Osteocyte (in vitro differentiated cells): ENCODE results near the gene MDGA2. TPM values are rescaled to one million over a fixed set of nuclear protein-coding genes. Genes with fewer than 3 reads are reported as not detected.

Experiments
- DNase-seq: peaks from one replicate; pipeline ENCODE4 v3.0.0; 2021; ENCODE audit warnings: mixed read lengths; ENCODE audit not compliant: unreplicated experiment; ENCODE audit errors: extremely low spot score
- H3K27ac Mint-ChIP-seq: one replicate; pipeline ENCODE4 v1.8.0; 2021; ENCODE audit warnings: mild to moderate bottlenecking, mixed read lengths; ENCODE audit not compliant: unreplicated experiment
- H3K27me3 Mint-ChIP-seq: one replicate; pipeline ENCODE4 v1.8.0; 2021; ENCODE audit warnings: mixed read lengths; ENCODE audit not compliant: unreplicated experiment
- H3K36me3 Mint-ChIP-seq: one replicate; pipeline ENCODE4 v1.8.0; 2021; ENCODE audit warnings: mixed read lengths; ENCODE audit not compliant: unreplicated experiment
- H3K4me1 Mint-ChIP-seq: one replicate; pipeline ENCODE4 v1.8.0; 2021; ENCODE audit warnings: mixed read lengths; ENCODE audit not compliant: unreplicated experiment
- H3K4me3 Mint-ChIP-seq: one replicate; pipeline ENCODE4 v1.8.0; 2021; ENCODE audit warnings: mild to moderate bottlenecking, moderate library complexity, mixed read lengths; ENCODE audit not compliant: unreplicated experiment
- H3K9me3 Mint-ChIP-seq: one replicate; pipeline ENCODE4 v1.8.0; 2021; ENCODE audit warnings: mixed read lengths; ENCODE audit not compliant: unreplicated experiment
- CTCF ChIP-seq: fragments of 200-600 bp; sonication (generic); IDR thresholded peaks from 2 replicates; pipeline ENCODE4 v1.5.0; 2021; ENCODE audit warnings: antibody characterized with exemption, mild to moderate bottlenecking, moderate library complexity
- total RNA-seq: library from RNA; stranded (reverse); gene quantifications from 2 replicates; pipeline ENCODE4 v1.2.1, GENCODE V29; 2021

MDGA2 gene
- total RNA-seq, 1 donor from 2014 or later = 0.19 TPM

DNA sequence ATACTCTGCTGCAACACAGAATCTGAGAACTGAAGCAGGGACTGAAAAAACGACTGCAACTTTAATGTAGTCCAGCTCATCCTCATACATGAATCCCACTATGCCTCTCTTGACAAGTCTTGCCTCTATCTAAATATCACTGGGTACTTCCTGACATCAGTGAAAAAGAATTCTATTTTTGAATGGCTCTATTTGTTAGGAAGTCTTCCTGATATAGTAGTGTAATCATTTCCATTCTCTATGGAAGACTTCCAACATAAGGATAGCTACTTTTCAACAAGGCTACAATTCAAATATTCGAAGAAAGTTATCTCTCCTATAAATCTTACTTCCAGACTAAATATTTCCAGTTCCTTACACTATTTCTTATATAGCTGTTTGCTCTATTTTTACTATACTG lies 167.5 kb downstream of the MDGA2 start:
- H3K4me3 Mint-ChIP-seq = no peak overlapping the region
- no peaks in the 10 kb centered on the region for H3K27me3 Mint-ChIP-seq
- no peaks in the 10 kb centered on the region for H3K4me1 Mint-ChIP-seq
- no peak for DNase-seq
- TF ChIP-seq CTCF = no peak
- H3K36me3 Mint-ChIP-seq = no peaks in the 10 kb centered on the region
- no peak overlapping the region for H3K27ac Mint-ChIP-seq
- H3K9me3 Mint-ChIP-seq = no peaks in the 10 kb centered on the region

DNA sequence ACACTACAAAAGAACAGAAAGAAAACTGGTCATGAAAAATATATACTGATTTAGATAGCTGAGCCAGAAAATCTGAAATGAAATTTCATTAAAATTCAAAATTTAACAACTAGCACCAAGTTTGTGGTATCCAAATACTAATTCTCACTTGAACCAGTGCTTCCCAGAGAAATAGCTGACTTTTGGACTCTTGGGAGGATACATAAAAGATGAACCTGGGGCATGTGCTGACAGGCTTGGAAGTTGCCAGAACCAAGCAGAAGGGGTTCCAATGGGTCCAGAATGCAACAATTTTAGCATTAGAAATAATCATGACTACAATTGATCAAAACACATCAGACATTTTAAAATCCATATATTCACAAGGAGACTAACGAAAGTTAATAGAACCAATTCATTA lies 175.0 kb downstream of the MDGA2 start:
- H3K4me3 Mint-ChIP-seq = no peak overlapping the region
- DNase-seq = no peak
- H3K27ac Mint-ChIP-seq = no peak overlapping the region
- H3K9me3 Mint-ChIP-seq = no peaks in the 10 kb centered on the region
- no peaks in the 10 kb centered on the region for H3K36me3 Mint-ChIP-seq
- no peak for TF ChIP-seq CTCF
- no peaks in the 10 kb centered on the region for H3K4me1 Mint-ChIP-seq
- peaks cover 3% of the 10 kb centered on the region for H3K27me3 Mint-ChIP-seq

DNA sequence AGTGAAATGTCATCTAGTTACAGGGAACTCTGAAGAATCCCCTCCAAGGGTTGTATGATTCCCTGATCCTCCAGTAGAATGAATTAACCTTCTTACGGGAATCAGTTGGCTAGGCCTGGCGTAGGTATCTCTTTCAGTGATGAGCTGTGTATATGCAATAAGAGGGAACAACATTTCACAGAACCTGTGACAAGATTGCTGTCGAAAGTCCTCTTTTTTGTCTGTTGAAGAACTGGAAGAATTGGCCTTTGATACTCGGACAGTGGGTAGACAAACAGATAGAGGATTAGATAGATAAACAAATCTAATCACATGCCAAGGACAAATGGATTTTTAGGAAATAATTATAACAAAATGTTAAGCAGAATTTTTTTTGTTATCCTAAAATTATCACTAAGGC lies 184.6 kb downstream of the MDGA2 start:
- Mint-ChIP-seq H3K4me3 (no peak overlapping the region), H3K9me3 (no peaks in the 10 kb centered on the region), H3K27ac (no peak overlapping the region), H3K4me1 (no peaks in the 10 kb centered on the region), H3K27me3 (no peaks in the 10 kb centered on the region), H3K36me3 (no peaks in the 10 kb centered on the region)
- TF ChIP-seq CTCF = no peak
- DNase-seq = no peak

DNA sequence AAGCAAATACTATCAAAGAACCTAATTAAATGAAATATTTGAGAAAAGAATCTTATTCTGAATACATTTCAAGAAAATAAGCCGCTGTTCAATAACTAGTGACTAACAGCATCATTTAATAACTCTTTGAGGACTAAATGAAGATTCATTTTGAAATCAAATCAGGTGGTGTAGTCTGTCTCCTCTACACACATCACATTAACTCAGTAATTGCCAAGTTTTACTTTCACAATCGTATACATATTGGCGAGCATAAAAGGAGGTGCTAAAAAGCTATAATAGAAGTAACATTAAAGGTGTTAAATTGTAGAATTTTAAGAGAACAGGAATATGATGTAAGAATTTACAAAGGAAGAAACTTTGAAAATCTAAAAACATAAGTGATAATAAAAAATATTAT lies 185.1 kb downstream of the MDGA2 start:
- Mint-ChIP-seq H3K36me3 (no peaks in the 10 kb centered on the region), H3K4me1 (no peaks in the 10 kb centered on the region), H3K27me3 (no peaks in the 10 kb centered on the region), H3K9me3 (no peaks in the 10 kb centered on the region), H3K27ac (no peak overlapping the region), H3K4me3 (no peak overlapping the region)
- no peak for DNase-seq
- TF ChIP-seq CTCF = no peak

DNA sequence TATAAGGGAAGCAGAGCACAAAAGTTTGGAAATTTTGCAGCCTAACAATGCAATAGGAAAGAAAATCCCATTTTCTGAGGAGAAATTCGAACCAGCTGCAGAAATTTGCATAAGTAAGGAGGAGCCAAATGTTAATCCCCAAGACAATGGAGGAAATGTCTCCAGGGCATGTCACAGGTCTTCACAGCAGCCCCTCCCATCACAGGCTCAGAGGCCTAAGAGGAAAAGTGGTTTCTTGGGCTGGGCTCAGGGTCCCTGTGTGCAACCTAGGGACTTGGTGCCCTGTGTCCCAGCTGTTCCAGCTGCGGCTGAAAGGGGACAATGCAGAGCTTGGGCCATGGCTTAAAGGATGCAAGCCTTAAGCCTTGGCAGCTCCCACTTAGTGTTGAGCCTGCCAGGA lies 190.0 kb downstream of the MDGA2 start:
- H3K4me3 Mint-ChIP-seq = no peak overlapping the region
- no peaks in the 10 kb centered on the region for H3K36me3 Mint-ChIP-seq
- no peak overlapping the region for H3K27ac Mint-ChIP-seq
- TF ChIP-seq CTCF = no peak
- DNase-seq = no peak
- no peaks in the 10 kb centered on the region for H3K4me1 Mint-ChIP-seq
- peaks cover 23% of the 10 kb centered on the region for H3K27me3 Mint-ChIP-seq
- H3K9me3 Mint-ChIP-seq = no peaks in the 10 kb centered on the region
